Progenitor cell of endocrine pancreas (in vitro differentiated cells): ENCODE results near the gene SMPD4. TPM values are rescaled to one million over a fixed set of nuclear protein-coding genes. Genes with fewer than 3 reads are reported as not detected.
"Not testable (repeated sequence)": the region's sequence is repeated elsewhere in the genome, so short reads cannot be mapped to it uniquely, and the experiment has no call there.

ENCODE experiments used
- DNase-seq: peaks from one replicate; pipeline ENCODE4 v3.0.0; 2021; ENCODE audit warnings: low spot score; ENCODE audit not compliant: unreplicated experiment
- H3K27ac Mint-ChIP-seq: 2 replicates; pipeline ENCODE4 v1.8.0; 2021; ENCODE audit warnings: mild to moderate bottlenecking, moderate library complexity, mixed read lengths
- H3K27me3 Mint-ChIP-seq: 2 replicates; pipeline ENCODE4 v1.8.0; 2021; ENCODE audit warnings: mixed read lengths
- H3K36me3 Mint-ChIP-seq: 2 replicates; pipeline ENCODE4 v1.8.0; 2022; ENCODE audit warnings: mixed read lengths; ENCODE audit not compliant: insufficient read depth
- H3K4me1 Mint-ChIP-seq: 2 replicates; pipeline ENCODE4 v1.8.0; 2021; ENCODE audit warnings: low read depth, mixed read lengths
- H3K4me3 Mint-ChIP-seq: 2 replicates; pipeline ENCODE4 v1.8.0; 2021; ENCODE audit warnings: low read depth, mild to moderate bottlenecking, moderate library complexity, mixed read lengths
- H3K9me3 Mint-ChIP-seq: 2 replicates; pipeline ENCODE4 v1.8.0; 2021; ENCODE audit warnings: low read depth, mixed read lengths
- CTCF ChIP-seq: fragments of 200-600 bp; sonication (generic); IDR thresholded peaks from one replicate; pipeline ENCODE4 v1.5.0; 2021; ENCODE audit warnings: antibody characterized with exemption, mild to moderate bottlenecking; ENCODE audit not compliant: unreplicated experiment
- total RNA-seq: library from RNA; stranded (reverse); gene quantifications from 2 replicates; pipeline ENCODE4 v1.2.1, GENCODE V29; 2021

SMPD4 gene
- total RNA-seq, 1 donor from 2014 or later: 93.8 TPM

GRCh38 chr2:130152816-130153595, 28.4 kb downstream of the SMPD4 start:
- Mint-ChIP-seq H3K4me1 (peaks cover 2% of the 10 kb centered on the region), H3K27me3 (no peaks in the 10 kb centered on the region), H3K27ac (peak overlapping the region; percentile 29), H3K36me3 (no peaks in the 10 kb centered on the region), H3K4me3 (no peak overlapping the region), H3K9me3 (no peaks in the 10 kb centered on the region)
- no peak for TF ChIP-seq CTCF
- no peak for DNase-seq

GRCh38 chr2:130152136-130152815, 29.1 kb downstream of the SMPD4 start:
- DNase-seq, H3K27ac Mint-ChIP-seq, H3K4me1 Mint-ChIP-seq, H3K9me3 Mint-ChIP-seq, H3K27me3 Mint-ChIP-seq, H3K36me3 Mint-ChIP-seq, H3K4me3 Mint-ChIP-seq: not testable (repeated sequence)

GRCh38 chr2:130151145-130151512, 30.3 kb downstream of the SMPD4 start:
- H3K27me3 Mint-ChIP-seq, H3K36me3 Mint-ChIP-seq, H3K4me1 Mint-ChIP-seq, H3K27ac Mint-ChIP-seq, H3K9me3 Mint-ChIP-seq, H3K4me3 Mint-ChIP-seq, DNase-seq: not testable (repeated sequence)

- Mint-ChIP-seq H3K4me3 (no peak overlapping the region), H3K9me3 (no peaks in the 10 kb centered on the region)
Observed at GRCh38 chr2:130150181-130151144, 30.9 kb downstream of the SMPD4 start.

GRCh38 chr2:130148515-130148914, 32.9 kb downstream of the SMPD4 start:
- not testable (repeated sequence) for H3K27ac Mint-ChIP-seq, H3K36me3 Mint-ChIP-seq, H3K4me3 Mint-ChIP-seq, DNase-seq, H3K9me3 Mint-ChIP-seq, H3K27me3 Mint-ChIP-seq, H3K4me1 Mint-ChIP-seq

More at GRCh38 chr2:130150181-130151144, 30.9 kb downstream of the SMPD4 start:
- no peaks in the 10 kb centered on the region for H3K27me3 Mint-ChIP-seq
- H3K36me3 Mint-ChIP-seq: no peaks in the 10 kb centered on the region
- TF ChIP-seq CTCF: no peak
- H3K27ac Mint-ChIP-seq: peak overlapping the region; percentile 74
- H3K4me1 Mint-ChIP-seq: no peaks in the 10 kb centered on the region
- DNase-seq: no peak

GRCh38 chr2:130145006-130145414, 36.4 kb downstream of the SMPD4 start, which contains the start of gene CCDC74B:
CCDC74B (minus strand) TSS chr2:130145112; CDS start chr2:130144996, 116 bp downstream.
- Mint-ChIP-seq H3K27ac (peak within 1 kb of the TSS; percentile 89), H3K4me3 (peak within 1 kb of the TSS; percentile 82)
- not testable (repeated sequence) for H3K9me3 Mint-ChIP-seq, H3K4me1 Mint-ChIP-seq, H3K27me3 Mint-ChIP-seq, H3K36me3 Mint-ChIP-seq
- DNase-seq: peak; percentile 49

- H3K36me3 Mint-ChIP-seq, H3K27me3 Mint-ChIP-seq, H3K9me3 Mint-ChIP-seq, H3K4me1 Mint-ChIP-seq: not testable (repeated sequence)
- peak overlapping the region; percentile 78 for H3K4me3 Mint-ChIP-seq
- DNase-seq: peak; percentile 8
- H3K27ac Mint-ChIP-seq: peak overlapping the region; percentile 20
Observed at GRCh38 chr2:130143266-130144039, 37.9 kb downstream of the SMPD4 start.

GRCh38 chr2:130142396-130143265, 38.8 kb downstream of the SMPD4 start:
- not testable (repeated sequence) for H3K4me3 Mint-ChIP-seq, H3K27ac Mint-ChIP-seq, H3K4me1 Mint-ChIP-seq, H3K27me3 Mint-ChIP-seq, H3K36me3 Mint-ChIP-seq, DNase-seq, H3K9me3 Mint-ChIP-seq

- H3K4me1 Mint-ChIP-seq, H3K27ac Mint-ChIP-seq, DNase-seq: not testable (repeated sequence)
Observed at GRCh38 chr2:130141645-130142370, 39.6 kb downstream of the SMPD4 start.

More at GRCh38 chr2:130141645-130142370, 39.6 kb downstream of the SMPD4 start:
- not testable (repeated sequence) for H3K4me3 Mint-ChIP-seq, H3K36me3 Mint-ChIP-seq, H3K9me3 Mint-ChIP-seq, H3K27me3 Mint-ChIP-seq
